Ascending aorta (tissue), 2 donors: Measurements from ENCODE around the gene RIBC2. TPM values are rescaled to one million over a fixed set of nuclear protein-coding genes. Genes with fewer than 3 reads are reported as not detected.

ENCODE experiments used
- DNase-seq, 2 donors: peaks; one replicate each; pipeline ENCODE4 v3.0.0-alpha.2; 2019; ENCODE audit warnings: low spot score in 2 of 2
- H3K27ac ChIP-seq, 2 donors: fragments of 200-600 bp; sonication (generic); one replicate each; pipeline ENCODE4 v1.5.1; 2016 to 2017; ENCODE audit warnings: mild to moderate bottlenecking in 1 of 2
- H3K27me3 ChIP-seq: fragments of 200-600 bp; sonication (generic); one replicate; pipeline ENCODE4 v1.5.1; 2017
- H3K36me3 ChIP-seq, 2 donors: fragments of 200-600 bp; sonication (generic); one replicate each; pipeline ENCODE4 v1.5.1; 2016
- H3K4me1 ChIP-seq, 2 donors: fragments of 200-600 bp; sonication (generic); one replicate each; pipeline ENCODE4 v1.5.1; 2016 to 2017; ENCODE audit warnings: mild to moderate bottlenecking in 1 of 2
- H3K4me3 ChIP-seq, 2 donors: fragments of 200-600 bp; sonication (generic); one replicate each; pipeline ENCODE4 v1.5.1; 2016 to 2017; ENCODE audit warnings: mild to moderate bottlenecking in 1 of 2
- H3K9me3 ChIP-seq, 2 donors: fragments of 200-600 bp; sonication (generic); one replicate each; pipeline ENCODE4 v1.5.1; 2016
- CTCF ChIP-seq, 3 experiments: fragments of 200-600 bp in 2 of 3; fragments of 450-650 bp in 1 of 3; sonication (generic) in 2 of 3; IDR thresholded peaks; one replicate each; pipeline ENCODE4 v1.5.1; 2016 to 2019; ENCODE audit warnings: antibody characterized with exemption in 3 of 3, mild to moderate bottlenecking in 1 of 3, moderate library complexity in 1 of 3
- intact Hi-C: fragments of 100-400 bp; cut with DNase I; formaldehyde crosslinking; loops from one replicate; pipeline ENCODE4 v1.15.1; 2023
- total RNA-seq: library from RNA; depleted of rRNA; stranded (reverse); fragments of >200 nt; gene quantifications from one replicate; pipeline ENCODE4 v1.1.0, GENCODE V29; 2016

Gene RIBC2
- total RNA-seq, 1 donor from 2014 or later = not detected

GRCh38 chr22:45472426-45472825, 58.9 kb downstream of the RIBC2 start:
- H3K9me3 ChIP-seq = no peaks in the 10 kb centered on the region
- no peaks in the 10 kb centered on the region for H3K36me3 ChIP-seq
- no peak for DNase-seq
- H3K27me3 ChIP-seq = no peaks in the 10 kb centered on the region
- TF ChIP-seq CTCF (IDR thresholded peaks at IDR 0.05) = no peak
- peak overlapping the region; percentile 83 to 90 for H3K27ac ChIP-seq
- H3K4me1 ChIP-seq = peaks cover 14 to 44% of the 10 kb centered on the region in 2 donors
- H3K4me3 ChIP-seq = no peak overlapping the region
- intact Hi-C loops = no loop called here

- DNase-seq = no peak
Observed at GRCh38 chr22:45473626-45474237, 60.2 kb downstream of the RIBC2 start.

GRCh38 chr22:45475063-45475747, 61.7 kb downstream of the RIBC2 start:
- Histone ChIP-seq H3K27ac (peak overlapping the region in 1 of 2 donors; percentile 83), H3K36me3 (no peaks in the 10 kb centered on the region), H3K4me1 (peaks cover 14 to 45% of the 10 kb centered on the region in 2 donors), H3K4me3 (no peak overlapping the region), H3K9me3 (no peaks in the 10 kb centered on the region), H3K27me3 (no peaks in the 10 kb centered on the region)
- TF ChIP-seq CTCF (IDR thresholded peaks at IDR 0.05) = no peak
- no peak for DNase-seq
- intact Hi-C loops = loop anchor here (5.0 kb wide), 1 partner anchor 33 kb away; no protein-coding TSS in a partner anchor

More at GRCh38 chr22:45473626-45474237, 60.2 kb downstream of the RIBC2 start:
- Histone ChIP-seq H3K27ac (peak overlapping the region; percentile 83 to 90), H3K9me3 (no peaks in the 10 kb centered on the region), H3K27me3 (no peaks in the 10 kb centered on the region), H3K4me1 (peaks cover 19 to 49% of the 10 kb centered on the region in 2 donors), H3K36me3 (no peaks in the 10 kb centered on the region), H3K4me3 (no peak overlapping the region)
- intact Hi-C loops = no loop called here
- no peak for TF ChIP-seq CTCF (IDR thresholded peaks at IDR 0.05)

GRCh38 chr22:45475851-45476514, 62.5 kb downstream of the RIBC2 start:
- intact Hi-C loops = loop anchor here (5.0 kb wide), 1 partner anchor 34 kb away; no protein-coding TSS in a partner anchor
- no peaks in the 10 kb centered on the region for H3K27me3 ChIP-seq
- peak overlapping the region; percentile 60 to 65 for H3K27ac ChIP-seq
- H3K9me3 ChIP-seq = no peaks in the 10 kb centered on the region
- no peaks in the 10 kb centered on the region for H3K36me3 ChIP-seq
- peaks cover 9 to 37% of the 10 kb centered on the region in 2 donors for H3K4me1 ChIP-seq
- no peak for TF ChIP-seq CTCF (IDR thresholded peaks at IDR 0.05)
- H3K4me3 ChIP-seq = no peak overlapping the region
- DNase-seq = no peak

GRCh38 chr22:45476814-45477213, 63.3 kb downstream of the RIBC2 start:
- no peak for TF ChIP-seq CTCF (IDR thresholded peaks at IDR 0.05)
- Histone ChIP-seq H3K36me3 (no peaks in the 10 kb centered on the region), H3K4me1 (peaks cover 5 to 29% of the 10 kb centered on the region in 2 donors), H3K9me3 (no peaks in the 10 kb centered on the region), H3K27me3 (no peaks in the 10 kb centered on the region), H3K4me3 (no peak overlapping the region), H3K27ac (peak overlapping the region; percentile 65 to 86)
- intact Hi-C loops = loop anchor here (5.0 kb wide), 1 partner anchor 35 kb away; no protein-coding TSS in a partner anchor
- DNase-seq = no peak
